Fibroblast of skin of back (primary cell): ENCODE measurements around the gene KIAA0319L. TPM values are rescaled to one million over a fixed set of nuclear protein-coding genes. Genes with fewer than 3 reads are reported as not detected.
"Not testable (repeated sequence)": the region's sequence is repeated elsewhere in the genome, so short reads cannot be mapped to it uniquely, and the experiment has no call there.

Experiments
- DNase-seq: peaks from one replicate; pipeline ENCODE4 v3.0.0-alpha.2; 2013
- polyA plus RNA-seq, 2 experiments: library from polyadenylated mRNA; unstranded; fragments of 120-200 nt; gene quantifications; one replicate each; pipeline ENCODE4 v1.2.1, GENCODE V29; 2013; ENCODE audit not compliant: insufficient read length in 2 of 2

The KIAA0319L gene
- 19.4 TPM for polyA plus RNA-seq (2013, experiment 1 of 2; ENCODE audit: insufficient read length)
- polyA plus RNA-seq (2013, experiment 2 of 2; ENCODE audit: insufficient read length), result 18.7 TPM

DNA sequence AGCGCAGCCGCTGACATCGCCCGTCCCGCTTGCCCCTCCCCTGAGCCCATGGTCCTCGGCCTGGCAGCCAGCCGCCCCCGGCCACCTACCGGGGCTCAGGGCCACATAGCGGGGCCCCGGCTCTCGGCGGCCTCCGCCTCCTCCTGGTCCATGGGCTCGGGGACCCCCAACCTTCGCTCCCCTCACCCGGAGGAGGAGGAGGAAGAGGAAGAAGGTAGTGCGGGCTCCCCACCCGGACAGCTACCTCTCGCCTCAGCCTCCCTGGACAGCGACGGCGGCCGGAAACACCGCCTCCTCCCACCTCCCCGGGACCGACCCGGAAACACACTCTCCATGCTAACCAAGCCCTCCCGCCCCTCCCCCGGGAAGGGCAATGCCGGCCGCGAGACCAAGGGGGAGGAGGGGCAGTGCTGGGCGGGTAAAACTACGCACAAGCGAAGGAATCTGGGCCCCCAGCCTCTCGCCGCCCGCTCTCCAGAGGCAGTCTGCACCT, at the start of gene KIAA0319L:
Gene KIAA0319L (minus strand): TSS at position 286 of the 493 bp plus-strand sequence. CDS start 2,912 bp downstream, outside the sequence.
- no peak for DNase-seq

GRCh38 chr1:35605867-35606182, 48.6 kb upstream of the KIAA0319L start:
- peak; percentile 78 for DNase-seq

- DNase-seq, result peak; percentile 14
Measured at GRCh38 chr1:35605071-35605866, 48.1 kb upstream of the KIAA0319L start.

GRCh38 chr1:35603941-35604340, 46.7 kb upstream of the KIAA0319L start:
- DNase-seq, result no peak

DNA sequence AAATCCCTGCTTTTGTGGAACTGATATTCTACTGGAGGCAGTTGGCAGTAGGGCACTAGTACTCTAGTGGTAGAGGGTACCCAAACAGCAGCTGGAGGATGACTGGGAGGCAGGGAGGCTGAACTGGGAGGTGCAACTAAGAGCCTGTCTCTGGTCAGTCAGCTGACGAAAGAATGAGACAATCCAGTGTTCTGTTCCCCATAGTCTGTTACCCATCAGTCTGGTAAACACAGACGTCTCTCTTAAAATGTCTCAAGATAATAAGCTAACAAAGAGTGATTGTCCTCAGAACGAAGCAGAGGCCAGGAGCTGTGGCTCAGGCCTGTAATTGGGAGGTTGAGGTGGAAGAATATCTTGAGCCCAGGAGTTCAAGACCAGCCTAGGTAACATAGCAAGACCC, 46.3 kb upstream of the KIAA0319L start:
- DNase-seq, result no peak

DNA sequence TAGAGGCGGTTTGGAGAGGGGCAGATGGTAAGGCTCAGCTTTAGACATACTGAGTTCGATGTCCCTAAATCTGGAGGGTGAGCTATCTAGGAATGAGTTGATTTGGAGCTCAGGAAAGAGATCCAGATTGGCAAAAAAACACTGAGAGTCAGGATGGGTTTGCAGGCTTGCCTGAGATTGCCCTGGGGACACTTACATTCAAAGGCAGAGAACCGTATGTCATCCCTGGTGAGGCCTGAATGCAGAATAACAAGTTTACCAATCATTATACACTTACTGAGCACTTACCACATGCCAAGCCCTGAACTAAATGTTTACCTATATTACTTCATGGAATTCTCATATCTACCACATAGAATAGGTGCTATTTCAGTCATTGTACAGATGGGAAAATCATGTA, 43.4 kb upstream of the KIAA0319L start:
- no peak for DNase-seq

- DNase-seq, result no peak
Measured at GRCh38 chr1:35599411-35599810, 42.2 kb upstream of the KIAA0319L start.

DNA sequence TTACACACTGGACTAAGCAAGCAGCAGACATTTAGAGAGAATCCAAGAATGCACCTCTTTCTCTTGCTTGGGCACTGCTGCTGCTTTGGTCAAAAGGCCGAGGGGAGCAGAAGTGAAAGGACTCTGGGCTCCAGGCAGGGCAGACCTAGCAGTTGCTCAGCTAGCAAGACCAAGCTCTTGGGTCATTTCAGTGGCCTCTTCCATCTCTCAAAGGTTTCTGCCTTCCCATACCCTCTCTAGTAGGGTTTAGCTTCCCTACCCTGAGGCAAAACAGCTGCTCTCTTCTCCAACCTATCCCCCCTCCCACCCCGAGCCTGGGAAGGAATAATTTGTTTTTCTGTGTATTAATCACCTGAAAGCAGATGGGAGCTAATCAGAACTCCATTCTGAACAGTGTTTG, 41.7 kb upstream of the KIAA0319L start:
- DNase-seq, result no peak

- DNase-seq, result no peak
Measured at GRCh38 chr1:35597870-35598269, 40.7 kb upstream of the KIAA0319L start.

DNA sequence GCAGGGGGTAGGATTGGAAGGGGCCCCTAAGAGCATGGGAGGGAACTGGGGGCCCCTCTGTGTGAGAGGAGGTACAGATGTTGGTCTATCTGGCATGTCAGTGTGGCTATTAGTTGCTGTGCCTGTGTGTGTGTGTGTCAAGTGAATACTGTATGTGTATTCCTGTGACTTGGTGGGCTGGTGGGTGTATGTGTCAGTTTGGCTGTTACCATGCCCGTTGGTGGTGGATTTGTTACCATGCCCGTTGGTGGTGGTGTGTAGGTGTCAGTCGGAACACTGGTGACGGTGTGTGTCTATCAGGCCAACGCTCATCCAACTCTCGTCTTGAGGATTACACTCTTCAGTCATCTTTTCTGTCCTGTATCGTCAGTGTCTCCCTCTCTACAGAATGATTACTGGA, 38.5 kb upstream of the KIAA0319L start:
- DNase-seq, result no peak

DNA sequence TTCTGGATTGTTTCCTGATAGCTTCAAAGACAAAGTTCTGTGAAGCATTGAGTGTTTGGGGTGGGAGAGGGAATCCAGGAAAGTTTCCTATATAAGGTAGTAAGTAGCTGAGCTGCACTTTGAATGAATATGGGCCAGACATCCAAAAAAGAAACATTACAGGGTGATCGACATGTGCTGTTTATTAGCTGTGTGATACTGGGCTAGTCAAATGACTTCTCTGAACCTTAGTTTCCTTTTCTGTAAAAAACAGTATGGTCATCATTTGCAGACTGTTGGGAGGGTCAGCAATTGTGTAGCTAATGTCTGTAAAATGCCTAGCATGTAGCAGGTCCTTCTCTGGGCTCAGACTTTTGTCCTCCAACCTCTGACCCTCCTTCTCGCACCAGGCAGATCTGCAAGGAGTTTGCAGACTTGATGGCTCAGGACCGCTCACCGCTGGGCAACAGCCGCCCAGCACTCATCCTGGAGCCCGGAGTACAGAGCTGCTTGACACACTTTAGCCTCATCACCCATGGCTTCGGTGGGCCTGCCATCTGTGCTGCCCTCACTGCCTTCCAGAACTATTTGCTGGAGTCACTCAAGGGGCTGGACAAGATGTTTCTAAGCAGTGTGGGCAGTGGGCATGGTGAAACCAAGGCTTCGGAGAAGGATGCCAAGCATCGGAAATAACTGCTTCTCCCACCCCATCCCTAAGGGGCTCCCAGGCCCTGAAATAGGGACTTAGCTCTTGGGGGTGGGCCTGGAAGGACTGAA, 37.0 kb upstream of the KIAA0319L start:
- no peak for DNase-seq

DNA sequence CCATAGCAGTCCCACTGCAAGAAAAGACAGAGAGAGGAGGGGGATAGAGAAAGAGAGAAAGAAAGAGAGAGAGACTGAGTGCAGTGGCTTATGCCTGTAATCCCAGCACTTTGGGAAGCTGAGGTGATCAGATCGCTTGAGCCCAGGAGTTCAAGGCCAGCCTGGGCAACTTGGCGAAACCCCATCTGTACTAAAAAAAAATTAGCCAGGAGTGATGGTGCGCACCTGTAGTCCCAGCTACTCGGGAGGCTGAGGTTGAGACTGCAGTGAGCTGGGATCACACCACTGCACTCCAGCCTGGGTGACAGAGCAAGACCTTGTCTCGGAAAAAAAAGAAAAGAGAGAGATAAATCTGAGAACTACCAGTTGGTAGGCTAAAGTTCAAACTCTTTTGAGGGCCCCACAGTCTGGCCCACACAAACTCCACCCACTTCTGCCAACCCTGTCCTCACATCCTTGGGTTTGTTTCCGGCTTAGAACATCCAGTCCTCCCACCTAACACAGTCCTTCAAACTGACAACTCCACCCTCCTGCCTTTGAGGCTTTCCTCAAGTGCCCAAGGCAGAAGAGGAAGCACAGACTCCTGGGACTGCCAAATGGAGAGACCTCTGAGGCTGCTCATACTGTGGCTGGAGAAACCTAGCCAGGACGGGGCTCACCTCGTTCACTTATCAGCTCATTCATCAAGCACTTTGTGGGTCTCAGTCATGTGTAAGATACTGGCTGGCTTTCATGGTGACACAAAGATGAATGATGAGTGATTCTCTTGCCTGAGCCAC, 36.0 kb upstream of the KIAA0319L start:
- DNase-seq, result no peak

DNA sequence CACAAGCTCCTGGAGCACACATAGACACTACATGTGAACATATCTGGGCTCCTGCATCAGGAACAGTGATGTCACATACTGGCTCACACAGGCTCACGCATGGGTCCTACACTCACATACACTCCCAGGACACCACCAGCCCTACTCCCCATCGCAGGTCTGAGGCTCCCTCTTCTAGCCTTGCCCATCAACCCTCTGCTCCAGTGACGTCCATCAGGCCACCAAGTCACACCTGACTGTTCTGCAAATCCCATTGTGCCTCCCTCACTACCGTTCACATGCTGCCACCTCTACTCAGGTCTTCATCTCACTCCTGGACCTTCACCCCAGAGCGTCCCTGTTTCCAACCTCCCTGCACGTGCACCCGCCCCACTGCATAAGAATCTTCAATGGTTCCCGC, 34.0 kb upstream of the KIAA0319L start:
- DNase-seq, result no peak

DNA sequence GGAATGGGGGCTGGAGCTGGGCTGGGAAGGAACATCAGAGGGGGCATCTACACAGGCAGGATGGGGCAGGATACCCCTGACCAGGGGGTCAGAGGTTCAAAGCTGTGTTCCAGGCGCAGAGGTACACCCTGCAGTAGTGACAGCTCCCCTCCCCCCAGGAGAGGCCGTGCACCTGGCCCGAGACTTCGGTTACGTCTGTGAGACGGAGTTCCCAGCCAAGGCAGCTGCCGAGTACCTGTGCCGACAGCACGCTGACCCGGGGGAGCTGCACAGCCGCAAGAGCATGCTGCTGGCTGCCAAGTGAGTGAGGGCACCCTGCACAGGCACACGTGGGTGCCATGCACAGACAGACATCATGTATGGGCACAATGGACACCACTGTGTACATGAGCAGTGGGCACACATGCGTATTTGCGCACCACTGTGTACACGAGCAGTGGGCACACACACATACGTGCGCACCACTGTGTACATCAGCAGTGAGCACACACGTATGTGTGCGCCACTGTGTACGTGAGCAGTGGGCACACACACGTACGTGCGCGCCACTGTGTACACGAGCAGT, 33.4 kb upstream of the KIAA0319L start:
- DNase-seq, result no peak

DNA sequence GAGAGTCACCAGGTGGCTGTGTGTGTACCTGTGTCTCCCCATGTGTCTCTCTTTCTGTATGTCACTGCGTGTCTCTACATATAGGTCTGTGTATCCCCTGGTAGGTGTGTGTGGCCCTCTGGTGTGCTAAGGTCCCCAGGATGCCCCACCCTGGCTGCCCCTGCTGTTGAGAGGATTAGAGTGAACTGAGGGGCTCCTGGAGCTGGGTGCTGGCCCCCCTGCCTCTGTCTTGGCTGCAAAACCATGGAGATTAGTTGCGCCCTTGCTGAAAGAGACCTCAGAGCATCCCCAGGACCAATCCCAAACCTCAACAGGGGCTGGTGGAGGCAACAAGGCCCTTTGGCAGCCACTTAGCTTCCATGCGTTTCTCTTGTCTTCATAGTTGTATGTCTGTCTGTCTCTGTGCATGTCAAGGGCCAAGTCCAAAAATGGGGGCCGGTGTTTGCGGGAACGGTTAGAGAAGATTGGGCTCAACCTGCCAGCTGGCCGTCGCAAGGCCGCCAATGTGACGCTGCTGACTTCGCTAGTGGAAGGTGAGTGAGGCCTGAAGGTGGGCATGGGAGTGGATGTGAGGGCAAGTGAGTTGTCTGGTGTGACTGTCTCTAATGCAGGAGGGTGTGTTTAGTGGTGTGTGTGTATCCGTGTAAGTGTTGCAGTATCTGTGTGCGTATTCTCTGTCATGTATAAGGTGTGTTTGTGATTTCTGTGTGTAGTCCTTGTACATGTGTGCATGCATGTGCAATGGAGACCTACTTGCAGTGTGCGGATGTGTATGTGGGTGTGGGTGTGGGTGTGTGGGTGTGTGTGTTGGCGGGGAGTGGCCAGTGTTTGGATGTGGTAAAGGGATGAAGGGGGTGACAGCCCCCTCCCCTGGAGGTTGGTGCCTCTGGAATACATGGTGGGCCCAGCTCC, 32.6 kb upstream of the KIAA0319L start:
- DNase-seq, result no peak

DNA sequence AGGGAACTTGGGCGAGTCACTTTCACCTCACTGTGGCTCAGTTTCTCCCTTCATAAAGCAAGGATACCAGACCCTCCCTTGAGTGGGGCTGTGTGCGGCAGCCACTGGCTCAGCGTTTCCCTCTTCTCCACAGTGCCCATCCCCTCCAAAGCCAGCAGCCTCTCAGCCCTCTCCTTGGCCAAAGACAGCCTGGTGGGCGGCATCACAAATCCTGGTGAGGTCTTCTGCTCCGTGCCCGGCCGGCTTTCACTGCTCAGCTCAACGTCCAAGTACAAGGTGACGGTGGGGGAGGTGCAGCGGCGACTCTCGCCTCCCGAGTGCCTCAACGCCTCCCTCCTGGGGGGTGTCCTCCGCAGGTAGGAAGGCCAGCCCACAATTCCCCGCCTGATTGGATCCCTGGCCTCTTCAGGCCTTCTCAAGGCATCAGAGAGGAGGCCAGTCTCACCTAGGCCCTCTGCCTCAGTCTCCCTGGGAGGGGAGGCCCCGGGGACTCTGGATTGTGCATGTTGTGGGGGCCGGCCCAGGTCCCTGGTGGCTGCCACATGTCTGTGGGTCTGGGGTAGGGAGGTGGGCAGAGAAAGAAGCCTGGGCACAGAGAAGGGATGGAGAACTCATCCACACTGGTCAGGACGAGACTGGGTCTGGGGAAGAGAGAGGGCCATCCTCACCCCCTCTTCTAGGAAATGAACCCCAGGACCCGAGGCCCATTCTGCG, 31.2 kb upstream of the KIAA0319L start:
- DNase-seq, result no peak

DNA sequence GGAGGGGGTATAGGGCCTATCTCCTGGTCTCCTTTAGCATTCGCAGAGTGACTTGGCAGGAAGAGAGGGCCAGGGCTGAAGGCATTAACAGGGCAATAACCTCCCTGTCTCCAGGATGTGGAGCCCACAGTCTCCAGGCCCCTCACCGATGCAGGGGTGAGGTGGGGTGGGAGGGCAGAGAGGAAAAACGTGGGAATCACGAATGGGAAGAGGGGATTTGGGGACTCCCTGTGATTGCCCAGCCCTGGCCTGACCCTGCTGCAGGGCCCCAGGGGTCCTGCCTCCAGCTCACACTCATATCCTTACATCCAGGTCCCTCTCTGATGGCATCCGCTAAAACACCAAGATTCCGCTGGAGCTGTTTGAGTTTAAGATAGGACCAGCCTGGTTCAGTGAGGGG, 30.5 kb upstream of the KIAA0319L start:
- no peak for DNase-seq

DNA sequence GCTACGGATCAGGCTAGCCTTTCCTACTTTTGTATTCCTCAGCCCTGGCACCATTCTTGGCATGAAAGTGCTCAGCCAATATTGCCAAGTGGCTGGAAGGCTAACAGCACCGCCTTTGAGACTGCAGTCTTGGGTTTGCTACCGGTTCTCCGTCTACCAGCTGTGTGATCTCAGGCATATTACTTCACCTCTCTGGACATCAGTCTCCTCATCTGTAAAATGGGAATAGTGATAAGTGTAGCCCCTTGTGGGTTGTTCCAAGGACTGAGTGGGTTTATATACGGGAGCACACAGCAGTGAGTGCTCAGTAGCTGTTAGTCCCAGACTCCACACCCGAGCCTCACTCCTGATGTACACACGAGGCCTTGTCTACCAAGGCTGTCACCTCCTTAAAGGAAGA, 29.6 kb upstream of the KIAA0319L start:
- no peak for DNase-seq

- not testable (repeated sequence) for DNase-seq
Measured at GRCh38 chr1:35585805-35586204, 28.6 kb upstream of the KIAA0319L start.

DNA sequence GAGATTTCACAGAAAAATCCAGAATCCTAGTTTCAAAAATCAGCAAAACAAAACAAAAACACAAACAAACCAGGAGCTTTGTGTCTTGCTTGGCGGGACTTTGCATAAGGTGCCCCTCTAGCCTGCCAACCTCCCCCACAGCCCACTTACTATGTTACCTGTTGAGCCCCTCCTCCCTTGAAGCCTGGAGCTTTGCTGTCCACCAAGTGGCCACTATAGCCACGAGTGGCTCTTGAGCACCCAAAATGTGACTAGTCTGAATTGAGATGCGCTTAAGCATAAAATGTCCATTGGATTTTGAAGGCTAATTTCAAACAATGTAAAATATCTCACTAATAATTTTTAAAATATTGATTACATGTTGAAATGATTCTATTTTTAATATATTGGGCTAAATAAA, 28.1 kb upstream of the KIAA0319L start:
- no peak for DNase-seq

DNA sequence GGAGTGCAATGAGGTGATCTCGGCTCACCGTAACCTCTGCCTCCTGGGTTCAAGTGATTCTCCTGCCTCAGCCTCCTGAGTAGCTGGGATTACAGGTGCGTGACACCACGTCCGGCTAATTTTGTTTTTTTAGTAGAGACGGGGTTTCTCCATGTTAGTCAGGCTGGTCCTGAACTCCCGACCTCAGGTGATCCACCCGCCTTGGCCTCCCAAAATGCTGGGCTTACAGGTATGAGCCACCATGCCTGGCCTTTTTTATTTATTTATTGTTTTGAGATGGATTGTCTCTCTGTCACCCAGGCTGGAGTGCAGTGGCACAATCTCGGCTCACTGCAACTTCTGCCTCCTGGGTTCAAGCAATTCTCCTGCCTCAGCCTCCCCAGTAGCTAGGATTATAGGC, 24.4 kb upstream of the KIAA0319L start:
- DNase-seq, result not testable (repeated sequence)
